GM11168 (cell line): ENCODE results near the gene ACSF3.

Experiments
- in situ Hi-C: fragments of 300-500 bp; cut with MboI; formaldehyde crosslinking; loops from one replicate; pipeline ENCODE4 v1.12.0; 2022; ENCODE audit warnings: low sequenced_read_pairs; ENCODE audit not compliant: unreplicated experiment

ACSF3 gene

GRCh38 chr16:89093602-89094251 lies at the start of gene ACSF3:
ACSF3 (plus strand) TSS chr16:89093852; CDS start chr16:89100682, 6,830 bp downstream.
- in situ Hi-C loops = no loop called here

GRCh38 chr16:89044418-89045180 lies 49.1 kb upstream of the ACSF3 start:
- in situ Hi-C loops = no loop called here

DNA sequence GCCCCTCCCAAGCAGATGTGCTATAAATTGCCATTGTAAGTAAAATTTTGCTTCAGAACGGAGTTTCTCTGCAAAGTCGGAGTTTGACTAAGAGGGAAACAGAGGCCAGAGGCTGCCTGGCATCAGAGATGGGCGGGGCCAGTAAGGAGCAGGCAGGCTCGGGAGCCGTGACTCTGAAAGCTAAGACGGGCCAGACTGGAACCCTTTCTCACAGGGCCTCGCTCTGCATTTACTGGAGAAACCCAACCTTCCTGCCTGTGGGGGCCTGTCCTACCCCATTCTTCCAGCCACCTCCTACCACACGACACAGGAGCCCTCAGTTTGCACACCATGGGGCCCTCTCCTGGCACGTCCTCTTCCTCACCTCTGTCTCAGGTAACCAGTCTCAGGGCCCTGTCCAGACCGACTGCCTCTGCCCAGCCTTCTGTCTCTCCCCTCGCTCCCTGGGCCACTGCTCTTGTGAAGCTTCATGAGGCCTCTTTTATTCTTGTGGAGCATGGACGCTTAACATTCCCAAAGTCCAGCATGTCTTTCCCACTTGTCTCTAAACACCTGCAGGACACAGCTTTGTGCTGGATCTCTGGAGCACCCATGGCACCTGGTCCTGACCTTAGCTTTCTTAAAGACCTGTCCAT lies 48.4 kb upstream of the ACSF3 start:
- in situ Hi-C loops = no loop called here

- in situ Hi-C loops = no loop called here
Measured at GRCh38 chr16:89045881-89046280, 47.8 kb upstream of the ACSF3 start.

DNA sequence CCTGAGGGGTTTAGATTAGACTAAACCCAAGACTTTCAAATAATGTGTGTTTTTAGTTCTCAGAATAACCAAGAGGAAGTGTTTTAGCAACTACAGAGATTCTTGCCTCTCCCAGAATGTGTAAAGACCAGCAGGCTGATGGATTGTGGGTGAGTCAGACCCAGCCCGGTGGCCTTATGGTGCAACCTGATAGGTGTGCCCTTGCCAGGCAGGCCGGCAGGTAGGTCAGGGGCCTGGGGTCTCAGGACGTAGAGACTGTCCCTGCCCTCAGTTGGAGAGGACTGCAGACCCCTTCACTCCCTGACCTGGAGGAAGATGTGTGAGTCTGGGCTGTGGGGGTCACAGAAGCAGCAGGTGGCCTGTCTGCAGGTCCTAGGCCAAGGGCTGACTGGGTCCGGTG lies 47.2 kb upstream of the ACSF3 start:
- in situ Hi-C loops = no loop called here

GRCh38 chr16:89047331-89048089 lies 46.1 kb upstream of the ACSF3 start:
- in situ Hi-C loops = no loop called here

DNA sequence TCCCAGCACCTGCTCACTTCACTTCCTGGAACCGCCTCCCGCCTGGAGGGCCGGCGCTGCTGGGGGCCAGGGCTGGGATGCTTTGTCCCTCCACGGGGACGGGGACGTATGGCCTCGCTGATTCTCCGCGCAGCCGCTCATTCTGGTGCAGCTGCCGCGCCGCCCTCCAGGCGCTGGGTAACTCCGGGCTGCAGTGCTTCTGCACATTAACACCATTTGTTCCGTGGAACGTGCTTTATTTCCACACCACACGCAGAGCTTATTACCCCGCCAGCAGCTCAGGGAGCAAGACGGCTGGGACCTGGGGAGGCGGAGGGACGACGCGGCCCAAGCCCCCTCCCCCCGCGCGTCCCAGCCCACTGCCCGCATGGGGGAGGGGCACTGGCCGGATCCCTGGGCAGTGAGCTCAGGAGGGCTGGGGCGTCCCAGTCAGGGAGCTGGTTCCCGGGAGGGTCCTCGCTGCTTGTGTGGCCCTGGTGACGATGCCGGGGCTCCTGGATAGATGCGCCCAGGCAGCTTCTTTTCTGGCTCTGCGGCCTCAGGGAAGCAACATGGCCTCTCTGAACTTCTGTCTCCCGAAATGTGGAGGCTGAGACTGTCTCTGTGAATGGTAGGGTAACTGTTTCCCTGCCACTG lies 45.4 kb upstream of the ACSF3 start:
- in situ Hi-C loops = no loop called here

GRCh38 chr16:89048871-89049422 lies 44.7 kb upstream of the ACSF3 start:
- in situ Hi-C loops = no loop called here

GRCh38 chr16:89049484-89050118 lies 44.1 kb upstream of the ACSF3 start:
- in situ Hi-C loops = no loop called here

- in situ Hi-C loops = no loop called here
Measured at GRCh38 chr16:89050119-89050867, 43.4 kb upstream of the ACSF3 start.

- in situ Hi-C loops = no loop called here
Measured at GRCh38 chr16:89050868-89051311, 42.8 kb upstream of the ACSF3 start.

GRCh38 chr16:89051521-89052166 lies 42.0 kb upstream of the ACSF3 start:
- in situ Hi-C loops = no loop called here

DNA sequence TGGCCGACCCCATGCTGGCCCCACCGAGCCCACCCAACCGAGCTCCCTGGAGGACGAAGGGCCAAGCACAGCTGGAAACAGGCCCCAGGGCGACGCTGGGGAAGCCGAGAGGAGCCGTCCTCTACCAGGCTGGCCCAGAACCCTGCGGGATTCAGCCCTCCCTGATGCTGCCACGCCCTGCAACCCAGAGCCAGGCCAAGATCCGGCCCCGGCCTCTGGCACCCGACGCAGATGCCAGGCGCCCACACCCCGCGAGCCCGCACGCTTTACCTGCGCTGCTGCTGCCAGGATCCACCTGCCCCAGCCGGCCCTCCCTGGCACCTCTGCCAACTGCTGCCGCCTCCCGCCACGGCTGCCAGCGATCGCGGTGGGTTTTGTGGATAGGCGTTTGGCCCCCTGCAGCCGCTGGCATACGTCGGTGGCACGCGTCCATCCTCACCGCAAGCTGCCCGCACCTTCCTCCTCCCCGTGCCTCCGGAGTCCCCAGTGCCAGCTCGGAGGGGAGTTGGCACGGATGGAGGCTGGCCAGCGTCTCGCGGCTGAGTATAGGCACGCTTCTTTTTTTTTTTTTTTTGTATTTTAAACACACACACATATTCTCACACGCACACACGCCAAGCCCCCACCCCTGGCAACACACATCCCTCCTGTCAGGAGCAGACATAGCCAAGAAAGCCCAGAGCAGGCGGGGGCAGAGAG lies 41.3 kb upstream of the ACSF3 start:
- in situ Hi-C loops = no loop called here

- in situ Hi-C loops = no loop called here
Measured at GRCh38 chr16:89052890-89053724, 40.5 kb upstream of the ACSF3 start.

DNA sequence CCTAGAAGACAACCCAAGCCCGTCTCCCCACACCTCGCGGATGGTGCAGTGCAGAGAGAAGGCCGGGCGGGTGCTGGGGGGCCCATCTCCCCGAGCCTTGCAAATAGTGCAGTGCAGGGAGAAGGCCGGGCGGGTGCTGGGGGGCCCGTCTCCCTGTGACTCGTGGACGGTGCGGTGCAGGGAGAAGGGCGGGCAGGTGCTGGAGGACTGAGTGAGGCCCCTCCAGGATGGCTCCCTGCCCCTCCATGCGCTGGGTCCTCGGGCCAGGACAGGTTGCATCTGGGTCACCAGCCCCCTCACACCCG lies 40.0 kb upstream of the ACSF3 start:
- in situ Hi-C loops = no loop called here

DNA sequence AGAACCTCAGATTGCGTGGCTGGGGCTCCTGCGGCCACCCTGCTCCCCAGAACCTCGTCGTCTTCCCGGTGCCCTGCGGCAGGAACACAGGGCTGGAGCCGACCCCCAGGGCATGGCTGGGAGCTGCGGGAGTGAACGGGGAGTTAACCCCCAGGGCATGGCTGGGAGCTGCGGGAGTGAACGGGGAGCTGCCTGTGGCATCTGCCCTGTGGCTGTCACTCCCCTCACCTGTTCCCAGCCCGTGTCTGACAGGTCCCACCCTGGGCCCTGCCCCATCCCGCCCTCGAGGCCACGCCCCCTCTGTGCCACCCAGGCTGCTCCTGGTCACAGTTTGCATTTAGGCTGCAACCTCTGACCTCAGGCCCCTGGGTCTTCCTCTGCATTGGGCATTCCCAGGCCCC lies 39.4 kb upstream of the ACSF3 start:
- in situ Hi-C loops = no loop called here

DNA sequence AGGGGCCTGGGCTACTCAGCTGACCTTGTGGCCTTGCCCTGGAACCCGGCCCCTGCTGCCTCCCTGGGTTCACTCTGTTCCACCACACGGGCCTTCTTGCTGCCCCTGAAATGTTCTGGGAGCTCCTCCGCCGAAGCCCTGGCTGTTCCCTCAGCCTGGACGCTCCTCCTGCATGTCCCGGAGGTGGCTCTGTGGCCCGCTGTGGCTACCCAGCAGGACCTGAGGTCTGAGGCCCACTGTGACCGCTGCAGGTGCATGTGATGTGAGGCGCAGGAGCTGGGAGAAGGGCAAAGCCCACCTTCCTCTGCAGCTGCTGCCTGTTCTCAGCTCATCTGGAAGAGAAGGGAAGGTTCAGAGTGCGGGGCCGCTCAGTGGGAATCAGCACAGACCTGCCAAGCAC lies 38.9 kb upstream of the ACSF3 start:
- in situ Hi-C loops = no loop called here
